Smooth muscle cell (in vitro differentiated cells): Measurements from ENCODE around the gene PLCB1. TPM values are rescaled to one million over a fixed set of nuclear protein-coding genes. Genes with fewer than 3 reads are reported as not detected.

Source experiments
- DNase-seq: peaks from one replicate; lab custom pipeline; 2025; ENCODE audit not compliant: unreplicated experiment; lab: John Stamatoyannopoulos, UW
- H2AFZ ChIP-seq: fragments of 200-600 bp; sonication (generic); 2 replicates; pipeline ENCODE4 v1.6.0; 2016; ENCODE audit warnings: antibody characterized with exemption, low read depth, mild to moderate bottlenecking
- H3F3A ChIP-seq: fragments of 200-600 bp; sonication (generic); 2 replicates; pipeline ENCODE4 v1.6.0; 2017; ENCODE audit warnings: antibody characterized with exemption, low read depth
- H3K27ac ChIP-seq: fragments of 200-600 bp; sonication (generic); 2 replicates; pipeline ENCODE4 v1.5.1; 2016; ENCODE audit warnings: low read depth, mild to moderate bottlenecking
- H3K27me3 ChIP-seq: fragments of 200-600 bp; sonication (generic); 2 replicates; pipeline ENCODE4 v1.6.1; 2016; ENCODE audit warnings: low read depth, mild to moderate bottlenecking
- H3K36me3 ChIP-seq: fragments of 200-600 bp; sonication (generic); 2 replicates; pipeline ENCODE4 v1.5.1; 2016; ENCODE audit warnings: low read depth
- H3K4me1 ChIP-seq: fragments of 200-600 bp; sonication (generic); 2 replicates; pipeline ENCODE4 v1.5.1; 2016; ENCODE audit warnings: low read depth
- H3K4me2 ChIP-seq: fragments of 200-600 bp; sonication (generic); 2 replicates; pipeline ENCODE4 v1.6.0; 2016; ENCODE audit warnings: mild to moderate bottlenecking
- H3K4me3 ChIP-seq: fragments of 200-600 bp; sonication (generic); 2 replicates; pipeline ENCODE4 v1.5.1; 2016; ENCODE audit warnings: mild to moderate bottlenecking
- H3K79me2 ChIP-seq: fragments of 200-600 bp; sonication (generic); 2 replicates; pipeline ENCODE4 v1.6.0; 2016; ENCODE audit warnings: low read depth, mild to moderate bottlenecking
- H3K9ac ChIP-seq: fragments of 200-600 bp; sonication (generic); 2 replicates; pipeline ENCODE4 v1.6.0; 2016; ENCODE audit warnings: low read depth
- H3K9me3 ChIP-seq: fragments of 200-600 bp; sonication (generic); replicated peaks from 2 replicates; pipeline ENCODE4 v1.5.1; 2016; ENCODE audit warnings: low read depth
- H4K20me1 ChIP-seq: fragments of 200-600 bp; sonication (generic); 2 replicates; pipeline ENCODE4 v1.6.0; 2016; ENCODE audit warnings: low read depth
- CTCF ChIP-seq: fragments of 200-600 bp; sonication (generic); IDR thresholded peaks from 2 replicates; pipeline ENCODE4 v1.5.1; 2017; ENCODE audit warnings: borderline replicate concordance, mild to moderate bottlenecking, antibody characterized with exemption; ENCODE audit not compliant: insufficient read depth, poor library complexity, severe bottlenecking
- WGBS: methylation state at CpG from one replicate; pipeline ENCODE4 v1.1.7; 2016; ENCODE audit warnings: low lambda C conversion rate; 5-methylcytosine and 5-hydroxymethylcytosine counted together
- polyA plus RNA-seq: library from polyadenylated mRNA; unstranded; fragments of >200 nt; fragmentation: Nextera tagmentation; extraction: Ambion mirVana; gene quantifications from 2 replicates; pipeline ENCODE4 v1.2.1, GENCODE V29; 2016
- total RNA-seq: library from RNA; depleted of rRNA; stranded (reverse); fragments of >200 nt; gene quantifications from 2 replicates; pipeline ENCODE4 v1.2.3, GENCODE V29; 2014

The PLCB1 gene
- total and polyA plus RNA-seq, 2 experiments from 2014 or later, result 4.7 to 25.3 TPM

- H3K4me1 ChIP-seq, result peaks cover 3% of the 10 kb centered on the region
- 94% methylated on average over 3 of the region's 3 CpGs for WGBS
- no peak overlapping the region for H3K9ac ChIP-seq
- H3K36me3 ChIP-seq, result no peaks in the 10 kb centered on the region
- no peaks in the 10 kb centered on the region for H3K79me2 ChIP-seq
- no peak for TF ChIP-seq CTCF
- no peak for DNase-seq
- peaks cover under 1% of the 10 kb centered on the region for H3K27me3 ChIP-seq
- no peaks in the 10 kb centered on the region for H3K9me3 ChIP-seq
- no peak overlapping the region for H3K4me3 ChIP-seq
- no peak overlapping the region for H3K27ac ChIP-seq
- no peak overlapping the region for H3K4me2 ChIP-seq
- no peaks in the 10 kb centered on the region for H3F3A ChIP-seq
- no peak overlapping the region for H2AFZ ChIP-seq
- no peaks in the 10 kb centered on the region for H4K20me1 ChIP-seq
Measured at GRCh38 chr20:8362457-8362856, 230.4 kb downstream of the PLCB1 start.

GRCh38 chr20:8363970-8364733 is 232.1 kb downstream of the PLCB1 start:
- 94% methylated on average over 8 of the region's 8 CpGs for WGBS
- peaks cover 3% of the 10 kb centered on the region for H3K4me1 ChIP-seq
- H2AFZ ChIP-seq, result no peak overlapping the region
- no peaks in the 10 kb centered on the region for H3K36me3 ChIP-seq
- DNase-seq, result no peak
- no peak overlapping the region for H3K4me3 ChIP-seq
- no peaks in the 10 kb centered on the region for H3F3A ChIP-seq
- H3K79me2 ChIP-seq, result no peaks in the 10 kb centered on the region
- no peaks in the 10 kb centered on the region for H3K9me3 ChIP-seq
- no peak overlapping the region for H3K4me2 ChIP-seq
- peaks cover 10% of the 10 kb centered on the region for H3K27me3 ChIP-seq
- H3K27ac ChIP-seq, result no peak overlapping the region
- no peak for TF ChIP-seq CTCF
- no peak overlapping the region for H3K9ac ChIP-seq
- no peaks in the 10 kb centered on the region for H4K20me1 ChIP-seq

GRCh38 chr20:8364734-8365078 is 232.6 kb downstream of the PLCB1 start:
- no peak for DNase-seq
- Histone ChIP-seq H3K27ac (no peak overlapping the region), H3K4me2 (no peak overlapping the region), H3K9me3 (no peaks in the 10 kb centered on the region), H3K4me1 (peaks cover 3% of the 10 kb centered on the region), H3F3A (no peaks in the 10 kb centered on the region), H3K27me3 (peaks cover 15% of the 10 kb centered on the region), H3K79me2 (no peaks in the 10 kb centered on the region), H3K9ac (no peak overlapping the region), H2AFZ (no peak overlapping the region), H3K4me3 (no peak overlapping the region), H4K20me1 (no peaks in the 10 kb centered on the region), H3K36me3 (no peaks in the 10 kb centered on the region)
- TF ChIP-seq CTCF, result no peak
- WGBS, result 70% methylated on average over 1 of the region's 1 CpG

- Histone ChIP-seq H3K27me3 (peaks cover 18% of the 10 kb centered on the region), H3K4me3 (no peak overlapping the region), H3F3A (no peaks in the 10 kb centered on the region), H3K9ac (no peak overlapping the region), H4K20me1 (no peaks in the 10 kb centered on the region), H2AFZ (no peak overlapping the region), H3K4me2 (no peak overlapping the region), H3K79me2 (no peaks in the 10 kb centered on the region), H3K4me1 (no peaks in the 10 kb centered on the region), H3K27ac (no peak overlapping the region), H3K9me3 (no peaks in the 10 kb centered on the region), H3K36me3 (no peaks in the 10 kb centered on the region)
- no peak for DNase-seq
- TF ChIP-seq CTCF, result no peak
Measured at GRCh38 chr20:8365634-8366033, 233.6 kb downstream of the PLCB1 start.
